MCF 10A (cell line): ENCODE results near the gene NPR2. TPM values are rescaled to one million over a fixed set of nuclear protein-coding genes. Genes with fewer than 3 reads are reported as not detected.

Experiments
- BruUV-seq: library from RNA; stranded (reverse); fragments of 400-500 nt; replicated peaks from 2 replicates; lab custom pipeline; 2021; lab: Mats Ljungman, UMichigan
- CTCF ChIA-PET: fragments of 300-600 bp; sonication (Branson Sonifier 250); formaldehyde crosslinking; extraction: SDS; loops from one replicate; lab custom pipeline; 2021; ENCODE audit warnings: antibody characterized with exemption, inconsistent platforms; lab: Yijun Ruan, JAX
- POLR2A ChIA-PET: fragments of 300-600, 350-650 bp; sonication (Branson Sonifier 250); formaldehyde crosslinking; extraction: SDS; loops from one replicate; lab custom pipeline; 2020; ENCODE audit warnings: antibody characterized with exemption, inconsistent platforms; lab: Yijun Ruan, JAX
- DNase-seq: peaks from one replicate; pipeline ENCODE4 v3.0.0-alpha.2; 2018; ENCODE audit not compliant: unreplicated experiment
- H3K27ac Mint-ChIP-seq: one replicate; pipeline ENCODE4 v1.8.0; 2022; ENCODE audit warnings: mild to moderate bottlenecking, low read depth, mixed read lengths; ENCODE audit not compliant: unreplicated experiment
- H3K27me3 Mint-ChIP-seq: one replicate; pipeline ENCODE4 v1.8.0; 2022; ENCODE audit warnings: mixed read lengths; ENCODE audit not compliant: insufficient read depth, unreplicated experiment
- H3K36me3 Mint-ChIP-seq: one replicate; pipeline ENCODE4 v1.8.0; 2022; ENCODE audit warnings: mild to moderate bottlenecking, moderate library complexity, mixed read lengths; ENCODE audit not compliant: insufficient read depth, unreplicated experiment
- H3K4me1 Mint-ChIP-seq: one replicate; pipeline ENCODE4 v1.8.0; 2022; ENCODE audit warnings: mixed read lengths; ENCODE audit not compliant: insufficient read depth, unreplicated experiment
- H3K4me3 Mint-ChIP-seq: one replicate; pipeline ENCODE4 v1.8.0; 2022; ENCODE audit warnings: mild to moderate bottlenecking, moderate library complexity, mixed read lengths; ENCODE audit not compliant: unreplicated experiment
- H3K9me3 Mint-ChIP-seq: one replicate; pipeline ENCODE4 v1.8.0; 2022; ENCODE audit warnings: mixed read lengths; ENCODE audit not compliant: unreplicated experiment
- intact Hi-C: fragments of 100-400 bp; cut with micrococcal nuclease; formaldehyde crosslinking; loops from 2 replicates; pipeline ENCODE4 v1.14.1; 2022
- total RNA-seq: library from RNA; stranded (reverse); gene quantifications from 2 replicates; pipeline ENCODE4 v1.2.3, GENCODE V29; 2022
- TF ChIP-seq, protein P1 (sequence below): fragments of 200-600 bp; IDR thresholded peaks from one replicate; pipeline ENCODE4 v1.8.0; 2022; ENCODE audit warnings: antibody characterized with exemption, mild to moderate bottlenecking; ENCODE audit not compliant: unreplicated experiment

NPR2 gene
- total RNA-seq, 1 experiment from 2014 or later = 5.7 TPM

- no peak overlapping the region for H3K4me3 Mint-ChIP-seq
- no peaks in the 10 kb centered on the region for H3K27me3 Mint-ChIP-seq
- no peaks in the 10 kb centered on the region for H3K4me1 Mint-ChIP-seq
- DNase-seq = no peak
- H3K27ac Mint-ChIP-seq = no peak overlapping the region
- H3K9me3 Mint-ChIP-seq = no peaks in the 10 kb centered on the region
- peaks cover 22% of the 10 kb centered on the region for H3K36me3 Mint-ChIP-seq
- TF ChIP-seq, protein P1, sequence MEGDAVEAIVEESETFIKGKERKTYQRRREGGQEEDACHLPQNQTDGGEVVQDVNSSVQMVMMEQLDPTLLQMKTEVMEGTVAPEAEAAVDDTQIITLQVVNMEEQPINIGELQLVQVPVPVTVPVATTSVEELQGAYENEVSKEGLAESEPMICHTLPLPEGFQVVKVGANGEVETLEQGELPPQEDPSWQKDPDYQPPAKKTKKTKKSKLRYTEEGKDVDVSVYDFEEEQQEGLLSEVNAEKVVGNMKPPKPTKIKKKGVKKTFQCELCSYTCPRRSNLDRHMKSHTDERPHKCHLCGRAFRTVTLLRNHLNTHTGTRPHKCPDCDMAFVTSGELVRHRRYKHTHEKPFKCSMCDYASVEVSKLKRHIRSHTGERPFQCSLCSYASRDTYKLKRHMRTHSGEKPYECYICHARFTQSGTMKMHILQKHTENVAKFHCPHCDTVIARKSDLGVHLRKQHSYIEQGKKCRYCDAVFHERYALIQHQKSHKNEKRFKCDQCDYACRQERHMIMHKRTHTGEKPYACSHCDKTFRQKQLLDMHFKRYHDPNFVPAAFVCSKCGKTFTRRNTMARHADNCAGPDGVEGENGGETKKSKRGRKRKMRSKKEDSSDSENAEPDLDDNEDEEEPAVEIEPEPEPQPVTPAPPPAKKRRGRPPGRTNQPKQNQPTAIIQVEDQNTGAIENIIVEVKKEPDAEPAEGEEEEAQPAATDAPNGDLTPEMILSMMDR = no peak
- CTCF ChIA-PET = interaction anchor here (0.8 to 1.4 kb wide), 3 partner anchors 8 to 44 kb away, joined by 3 to 9 read pairs (median 3); no protein-coding TSS in a partner anchor
- BruUV-seq = no TSS peak
- POLR2A ChIA-PET = no interaction called here
- intact Hi-C loops = loop anchor here (5.0 kb wide), 1 partner anchor 34 kb away; the partner anchor contains the start of genes GBA2 and RGP1
Measured at GRCh38 chr9:35781066-35781465, 10.3 kb upstream of the NPR2 start.

- Mint-ChIP-seq H3K4me3 (no peak overlapping the region), H3K4me1 (no peaks in the 10 kb centered on the region), H3K36me3 (peaks cover 24% of the 10 kb centered on the region), H3K27ac (no peak overlapping the region), H3K27me3 (no peaks in the 10 kb centered on the region), H3K9me3 (no peaks in the 10 kb centered on the region)
- POLR2A ChIA-PET = interaction anchor here (0.6 kb wide), 2 partner anchors 31 to 134 kb away, joined by 3 to 4 read pairs; no protein-coding TSS in a partner anchor
- DNase-seq = no peak
- CTCF ChIA-PET = interaction anchor here (1.0 kb wide), 1 partner anchor 42 kb away, joined by 3 read pairs; no protein-coding TSS in a partner anchor
- no TSS peak for BruUV-seq
- TF ChIP-seq, protein P1 = no peak
- intact Hi-C loops = loop anchor here (5.0 kb wide), 1 partner anchor 36 kb away; the partner anchor contains the start of genes GBA2 and RGP1
Measured at GRCh38 chr9:35783418-35783817, 8.0 kb upstream of the NPR2 start.

DNA sequence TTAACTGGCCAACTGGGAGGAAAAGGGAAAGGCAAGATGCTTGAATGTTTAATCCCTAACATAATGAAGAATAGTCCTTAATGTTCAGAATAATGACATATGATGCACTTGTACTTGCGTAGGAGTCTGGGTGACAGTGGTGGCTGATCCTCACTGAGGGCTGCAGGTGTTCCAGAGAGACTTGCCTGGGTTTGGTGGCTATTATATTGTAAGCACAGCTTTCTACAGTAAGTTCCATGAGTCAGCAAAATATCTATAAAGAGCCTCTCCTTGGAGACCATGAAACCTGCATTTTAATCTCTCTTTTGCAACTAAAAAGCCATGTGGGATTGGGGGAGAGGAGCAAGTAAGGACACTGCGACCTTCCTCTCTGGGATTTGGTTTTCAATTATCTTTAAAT, 1.9 kb upstream of the NPR2 start:
- BruUV-seq = no TSS peak
- no peak overlapping the region for H3K27ac Mint-ChIP-seq
- no peaks in the 10 kb centered on the region for H3K27me3 Mint-ChIP-seq
- H3K36me3 Mint-ChIP-seq = peaks cover 15% of the 10 kb centered on the region
- H3K9me3 Mint-ChIP-seq = no peaks in the 10 kb centered on the region
- H3K4me3 Mint-ChIP-seq = no peak overlapping the region
- H3K4me1 Mint-ChIP-seq = no peaks in the 10 kb centered on the region
- intact Hi-C loops = loop anchor here (5.0 kb wide), 1 partner anchor 57 kb away; the partner anchor contains the start of genes CREB3 and TLN1
- POLR2A ChIA-PET = interaction anchor here (0.6 to 1.5 kb wide), 6 partner anchors 9 to 185 kb away, joined by 3 to 4 read pairs (median 3); partner anchors contain the start of gene SPAG8
- TF ChIP-seq, protein P1 = no peak
- CTCF ChIA-PET = interaction anchor here (0.6 to 3.8 kb wide), 44 partner anchors 9 to 265 kb away, joined by 3 to 63 read pairs (median 6); partner anchors contain the start of genes HINT2 and SPAG8
- no peak for DNase-seq

DNA sequence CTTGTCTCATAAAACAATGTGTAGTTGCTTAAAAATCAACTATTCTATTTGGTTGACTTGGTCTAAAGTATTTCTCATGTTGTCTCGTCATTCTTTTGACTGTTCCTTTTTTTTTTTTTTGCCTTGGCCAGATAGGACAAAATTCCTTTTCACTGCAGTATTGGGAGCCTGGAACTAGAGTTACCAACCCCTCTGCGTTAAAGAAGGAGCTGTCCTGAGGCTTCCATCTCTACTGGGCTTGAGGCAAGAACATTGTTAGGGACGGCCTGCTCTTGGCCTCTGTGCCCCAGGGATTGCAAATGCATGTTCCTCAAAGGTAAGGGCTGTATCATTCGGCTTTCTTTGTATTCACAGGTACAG, 1.4 kb upstream of the NPR2 start:
- CTCF ChIA-PET = interaction anchor here (0.6 to 3.8 kb wide), 51 partner anchors 8 to 265 kb away, joined by 3 to 63 read pairs (median 6); partner anchors contain the start of genes HINT2 and SPAG8
- Mint-ChIP-seq H3K4me1 (no peaks in the 10 kb centered on the region), H3K36me3 (peaks cover 15% of the 10 kb centered on the region), H3K27ac (no peak overlapping the region), H3K9me3 (no peaks in the 10 kb centered on the region), H3K27me3 (no peaks in the 10 kb centered on the region), H3K4me3 (no peak overlapping the region)
- no TSS peak for BruUV-seq
- TF ChIP-seq, protein P1 = no peak
- no peak for DNase-seq
- intact Hi-C loops = loop anchor here (1.0 to 10.0 kb wide), 5 partner anchors 25 to 235 kb away; partner anchors contain the start of genes HINT2 and HRCT1
- POLR2A ChIA-PET = interaction anchor here (0.6 to 1.5 kb wide), 10 partner anchors 8 to 280 kb away, joined by 3 to 6 read pairs (median 3); partner anchors contain the start of genes HRCT1 and SPAG8
